DOHH2 (cell line): ENCODE measurements around the gene DNAJC4.

Experiments used
- H3F3A ChIP-seq: fragments of 200-600 bp; sonication (generic), shearing (Covaris generic); 2 replicates; pipeline ENCODE4 v1.6.0; 2016; ENCODE audit warnings: antibody characterized with exemption, mild to moderate bottlenecking; ENCODE audit not compliant: control insufficient read depth, insufficient read depth
- H3K27ac ChIP-seq: fragments of 200-600 bp; sonication (generic); 2 replicates; pipeline ENCODE4 v1.5.1; 2014; ENCODE audit warnings: low read depth, mild to moderate bottlenecking, low read length, moderate library complexity
- H3K27me3 ChIP-seq: fragments of 200-600 bp; sonication (generic); 2 replicates; pipeline ENCODE4 v1.6.1; 2014; ENCODE audit warnings: mild to moderate bottlenecking, low read length, mixed read lengths; ENCODE audit not compliant: control insufficient read depth
- H3K36me3 ChIP-seq: fragments of 200-600 bp; sonication (generic); 2 replicates; pipeline ENCODE4 v1.6.1; 2014; ENCODE audit warnings: mild to moderate bottlenecking, low read length, moderate library complexity, mixed read lengths; ENCODE audit not compliant: control insufficient read depth
- H3K4me1 ChIP-seq: fragments of 200-600 bp; sonication (generic); 2 replicates; pipeline ENCODE4 v1.6.1; 2014; ENCODE audit warnings: mild to moderate bottlenecking, low read length, mixed read lengths; ENCODE audit not compliant: control insufficient read depth
- H3K4me2 ChIP-seq: fragments of 200-600 bp; sonication (generic); 2 replicates; pipeline ENCODE4 v1.6.0; 2014; ENCODE audit warnings: mild to moderate bottlenecking, low read length, moderate library complexity
- H3K4me3 ChIP-seq: fragments of 200-600 bp; sonication (generic); 2 replicates; pipeline ENCODE4 v1.5.1; 2014; ENCODE audit warnings: mild to moderate bottlenecking, low read length, mixed read lengths
- H3K79me2 ChIP-seq: fragments of 200-600 bp; sonication (generic); 2 replicates; pipeline ENCODE4 v1.6.1; 2014; ENCODE audit warnings: mild to moderate bottlenecking, low read length, mixed read lengths; ENCODE audit not compliant: control insufficient read depth
- H3K9me2 ChIP-seq: fragments of 200-600 bp; sonication (generic); replicated peaks from 2 replicates; pipeline ENCODE4 v1.6.1; 2014; ENCODE audit warnings: mild to moderate bottlenecking, low read length, mixed read lengths; ENCODE audit not compliant: control insufficient read depth
- H3K9me3 ChIP-seq: fragments of 200-600 bp; sonication (generic); 2 replicates; pipeline ENCODE4 v1.6.1; 2014; ENCODE audit warnings: antibody characterized with exemption, low read length, mixed read lengths; ENCODE audit not compliant: control insufficient read depth, insufficient read depth
- H4K20me1 ChIP-seq: fragments of 200-600 bp; sonication (generic); 2 replicates; pipeline ENCODE4 v1.6.0; 2014; ENCODE audit warnings: low read depth, mild to moderate bottlenecking, antibody characterized with exemption, low read length, moderate library complexity; ENCODE audit not compliant: control insufficient read depth, insufficient read depth
- EZH2phosphoT487 ChIP-seq: fragments of 200-600 bp; sonication (generic); IDR thresholded peaks from 2 replicates; pipeline ENCODE4 v1.6.1; 2017; ENCODE audit warnings: borderline replicate concordance, mild to moderate bottlenecking, antibody characterized with exemption, low read length, moderate library complexity, mixed read lengths
- TF ChIP-seq, protein P1 (sequence below): fragments of 200-600 bp; sonication (generic); IDR thresholded peaks from one replicate; pipeline ENCODE4 v1.5.1; 2014; ENCODE audit warnings: antibody characterized with exemption, mild to moderate bottlenecking, low read depth, low read length; ENCODE audit not compliant: poor library complexity, severe bottlenecking

DNAJC4 gene

DNA sequence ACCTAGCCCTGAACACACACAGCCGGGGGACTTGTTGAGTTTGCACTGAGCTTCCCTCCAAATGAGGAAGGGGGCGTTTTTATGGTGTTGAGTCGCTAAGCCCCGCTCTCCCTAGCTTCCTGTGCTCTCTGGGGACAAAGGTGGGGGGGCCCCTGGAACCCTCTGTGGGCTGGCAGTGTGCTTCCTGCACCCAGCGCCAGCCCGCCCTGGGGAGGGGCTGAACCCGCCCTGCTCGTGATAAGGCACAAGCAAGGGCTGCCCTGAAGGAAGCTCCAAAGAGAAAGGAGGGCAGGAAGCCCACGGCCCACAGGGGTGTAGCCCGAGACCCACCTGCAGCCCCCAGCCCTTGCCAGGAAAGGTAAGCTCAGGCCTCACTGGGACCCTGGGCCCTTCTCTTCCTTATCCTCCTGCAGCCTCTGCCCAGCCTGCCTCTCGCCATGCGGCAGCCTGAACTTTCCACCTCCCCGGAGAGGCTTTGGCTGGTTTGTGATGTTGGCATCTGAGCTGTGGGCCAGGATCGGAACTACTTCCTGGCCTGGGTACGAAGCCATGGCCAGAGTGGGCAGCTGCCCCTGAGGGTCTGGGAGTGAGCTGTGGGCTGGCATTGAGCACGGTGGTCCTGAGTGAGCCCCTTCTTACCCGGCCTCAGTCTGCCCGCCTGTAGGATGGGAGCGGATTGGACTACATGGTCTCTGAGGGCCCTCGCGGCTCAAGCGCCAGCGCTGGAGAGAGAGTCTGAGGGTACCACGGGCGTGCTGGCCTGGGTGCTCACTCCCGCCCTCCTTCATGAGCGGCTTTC, 23.7 kb upstream of the DNAJC4 start, which contains the start of gene FERMT3:
Gene FERMT3, plus strand, starts transcription at position 265 of the 799 bp plus-strand sequence. CDS start 644 bp downstream, outside the sequence.
- Histone ChIP-seq H4K20me1 (no peaks in the 10 kb centered on the region; the same call in 1 of the 2 replicates), H3K27ac (peak within 1 kb of the TSS; percentile 95), H3K9me3 (no peaks in the 10 kb centered on the region), H3K27me3 (no peaks in the 10 kb centered on the region), H3K36me3 (peaks cover 85% of the 10 kb centered on the region), H3K4me1 (peaks cover 88% of the 10 kb centered on the region), H3F3A (peaks cover 29% of the 10 kb centered on the region), H3K4me3 (peak within 1 kb of the TSS; percentile 84), H3K9me2 (no peaks in the 10 kb centered on the region), H3K4me2 (peak within 1 kb of the TSS; percentile 77), H3K79me2 (peaks cover 40% of the 10 kb centered on the region)
- TF ChIP-seq, protein P1, sequence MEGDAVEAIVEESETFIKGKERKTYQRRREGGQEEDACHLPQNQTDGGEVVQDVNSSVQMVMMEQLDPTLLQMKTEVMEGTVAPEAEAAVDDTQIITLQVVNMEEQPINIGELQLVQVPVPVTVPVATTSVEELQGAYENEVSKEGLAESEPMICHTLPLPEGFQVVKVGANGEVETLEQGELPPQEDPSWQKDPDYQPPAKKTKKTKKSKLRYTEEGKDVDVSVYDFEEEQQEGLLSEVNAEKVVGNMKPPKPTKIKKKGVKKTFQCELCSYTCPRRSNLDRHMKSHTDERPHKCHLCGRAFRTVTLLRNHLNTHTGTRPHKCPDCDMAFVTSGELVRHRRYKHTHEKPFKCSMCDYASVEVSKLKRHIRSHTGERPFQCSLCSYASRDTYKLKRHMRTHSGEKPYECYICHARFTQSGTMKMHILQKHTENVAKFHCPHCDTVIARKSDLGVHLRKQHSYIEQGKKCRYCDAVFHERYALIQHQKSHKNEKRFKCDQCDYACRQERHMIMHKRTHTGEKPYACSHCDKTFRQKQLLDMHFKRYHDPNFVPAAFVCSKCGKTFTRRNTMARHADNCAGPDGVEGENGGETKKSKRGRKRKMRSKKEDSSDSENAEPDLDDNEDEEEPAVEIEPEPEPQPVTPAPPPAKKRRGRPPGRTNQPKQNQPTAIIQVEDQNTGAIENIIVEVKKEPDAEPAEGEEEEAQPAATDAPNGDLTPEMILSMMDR: no peak
- TF ChIP-seq EZH2phosphoT487: no peak

GRCh38 chr11:64207256-64208085, 22.9 kb upstream of the DNAJC4 start:
- Histone ChIP-seq H3K27ac (peak overlapping the region; percentile 95), H3K36me3 (peaks cover 87% of the 10 kb centered on the region), H3K27me3 (no peaks in the 10 kb centered on the region), H3K79me2 (peaks cover 47% of the 10 kb centered on the region), H3K9me2 (no peaks in the 10 kb centered on the region), H3K4me1 (peaks cover 96% of the 10 kb centered on the region), H3K4me2 (peak overlapping the region; percentile 77), H3K4me3 (peak overlapping the region; percentile 84), H3K9me3 (no peaks in the 10 kb centered on the region), H4K20me1 (no peaks in the 10 kb centered on the region; the same call in 1 of the 2 replicates), H3F3A (peaks cover 28% of the 10 kb centered on the region)
- TF ChIP-seq EZH2phosphoT487: no peak
- TF ChIP-seq, protein P1: no peak

GRCh38 chr11:64208086-64208795, 22.1 kb upstream of the DNAJC4 start:
- Histone ChIP-seq H3K4me1 (peaks cover 97% of the 10 kb centered on the region), H3K4me3 (peak overlapping the region; percentile 84), H3K27me3 (no peaks in the 10 kb centered on the region), H3K4me2 (peak overlapping the region; percentile 77), H3K79me2 (peaks cover 47% of the 10 kb centered on the region), H3K9me2 (no peaks in the 10 kb centered on the region), H4K20me1 (no peaks in the 10 kb centered on the region; the same call in 1 of the 2 replicates), H3K9me3 (no peaks in the 10 kb centered on the region), H3K36me3 (peaks cover 84% of the 10 kb centered on the region), H3K27ac (peak overlapping the region; percentile 95), H3F3A (peaks cover 30% of the 10 kb centered on the region)
- no peak for TF ChIP-seq EZH2phosphoT487
- TF ChIP-seq, protein P1: no peak
